Endothelial cell of umbilical vein (primary cell): ENCODE results near the gene ASAP2. TPM values are rescaled to one million over a fixed set of nuclear protein-coding genes. Genes with fewer than 3 reads are reported as not detected.

Source experiments
- BruUV-seq: library from RNA; stranded (reverse); fragments of 400-500 nt; replicated peaks from 2 replicates; lab custom pipeline; 2021; lab: Mats Ljungman, UMichigan
- CTCF ChIA-PET: fragments of 300-600, 350-600 bp; sonication (Branson Sonifier 250); formaldehyde crosslinking; loops from one replicate; lab custom pipeline; 2021; ENCODE audit warnings: antibody characterized with exemption, inconsistent platforms; lab: Charles Lee
- POLR2A ChIA-PET: fragments of 300-600, 350-600 bp; sonication (Branson Sonifier 250); formaldehyde crosslinking; loops from one replicate; lab custom pipeline; 2021; ENCODE audit warnings: antibody characterized with exemption, inconsistent platforms; lab: Charles Lee
- DNase-seq: peaks from one replicate; pipeline ENCODE4 v3.0.0-alpha.2; 2011; ENCODE audit warnings: low read depth, low spot score
- FAIRE-seq: peaks from 2 replicates; lab custom pipeline; 2011; peaks lifted over from hg19 to GRCh38; lab: Jason Lieb, UNC
- H2AFZ ChIP-seq: 2 replicates; pipeline ENCODE4 v1.6.0; 2012; ENCODE audit warnings: low read depth, low read length, control low read depth, inconsistent platforms
- H3K27ac ChIP-seq: 2 replicates; pipeline ENCODE4 v1.5.1; 2011; ENCODE audit warnings: low read depth, mild to moderate bottlenecking, control low read depth, low read length, moderate library complexity; ENCODE audit not compliant: insufficient read depth
- H3K27me3 ChIP-seq, 2 experiments: 2 replicates each; pipeline versions ENCODE4 v1.6.0 to v1.6.1; 2011; ENCODE audit warnings: low read length in 2 of 2, mixed read lengths in 1 of 2; ENCODE audit not compliant: control insufficient read depth in 2 of 2, insufficient read depth in 2 of 2
- H3K36me3 ChIP-seq, 2 experiments: 2 replicates in 1 of 2; 3 replicates in 1 of 2; pipeline ENCODE4 v1.5.1; 2011; ENCODE audit warnings: low read length in 2 of 2, mild to moderate bottlenecking in 1 of 2, moderate library complexity in 1 of 2; ENCODE audit not compliant: control insufficient read depth in 2 of 2, insufficient read depth in 2 of 2; ENCODE audit errors: extremely low read depth in 1 of 2
- H3K4me1 ChIP-seq: 3 replicates; pipeline ENCODE4 v1.5.1; 2011; ENCODE audit warnings: mild to moderate bottlenecking, low read length; ENCODE audit not compliant: control insufficient read depth, insufficient read depth; ENCODE audit errors: extremely low read depth
- H3K4me2 ChIP-seq: 2 replicates; pipeline ENCODE4 v1.6.1; 2011; ENCODE audit warnings: low read length, control low read depth, mixed read lengths; ENCODE audit not compliant: insufficient read depth
- H3K4me3 ChIP-seq, 3 experiments: fragments of 200-600 bp in 1 of 3; sonication (generic), shearing (Covaris generic) in 1 of 3; replicated peaks in 1 of 3; 2 replicates each; pipeline ENCODE4 v1.5.1; 2011 to 2016; ENCODE audit warnings: control low read depth in 3 of 3, low read length in 3 of 3, mild to moderate bottlenecking in 2 of 3, inconsistent platforms in 1 of 3, low read depth in 1 of 3, moderate library complexity in 1 of 3; ENCODE audit not compliant: insufficient read depth in 1 of 3
- H3K79me2 ChIP-seq: 2 replicates; pipeline ENCODE4 v1.6.0; 2012; ENCODE audit warnings: low read length, inconsistent platforms; ENCODE audit not compliant: control insufficient read depth, insufficient read depth
- H3K9ac ChIP-seq: replicated peaks from 2 replicates; pipeline ENCODE3; 2011; ENCODE audit warnings: low read length, control low read depth; ENCODE audit not compliant: insufficient read depth; ENCODE audit errors: extremely low read depth
- H3K9me1 ChIP-seq: replicated peaks from 3 replicates; pipeline ENCODE4 v1.6.0; 2011; ENCODE audit warnings: mild to moderate bottlenecking, low read length; ENCODE audit not compliant: control insufficient read depth, insufficient read depth; ENCODE audit errors: extremely low read depth
- H3K9me3 ChIP-seq: replicated peaks from 2 replicates; pipeline ENCODE4 v1.5.1; 2012; ENCODE audit warnings: low read length, inconsistent platforms; ENCODE audit not compliant: control insufficient read depth, insufficient read depth
- H4K20me1 ChIP-seq: replicated peaks from 2 replicates; pipeline ENCODE3; 2011; ENCODE audit warnings: mild to moderate bottlenecking, low read length; ENCODE audit not compliant: control insufficient read depth, insufficient read depth; ENCODE audit errors: extremely low read depth
- CTCF ChIP-seq, 2 donors: IDR thresholded peaks; 1 replicate in 1 of 2; 2 replicates in 1 of 2; pipeline ENCODE4 v1.5.1; 2011; ENCODE audit warnings: low read length in 2 of 2, mild to moderate bottlenecking in 2 of 2, moderate library complexity in 2 of 2, control low read depth in 1 of 2, inconsistent platforms in 1 of 2, low read depth in 1 of 2; ENCODE audit not compliant: insufficient read depth in 1 of 2; ENCODE audit errors: extremely low read depth in 1 of 2
- EZH2 ChIP-seq: IDR thresholded peaks from 2 replicates; pipeline ENCODE4 v1.6.1; 2012; ENCODE audit warnings: borderline replicate concordance, low read depth, mild to moderate bottlenecking, moderate library complexity, low read length, inconsistent platforms; ENCODE audit not compliant: severe bottlenecking
- FOS ChIP-seq: IDR thresholded peaks from 2 replicates; pipeline ENCODE4 v1.6.1; 2011; ENCODE audit warnings: mild to moderate bottlenecking, low read length, moderate library complexity, borderline replicate concordance; ENCODE audit not compliant: insufficient read depth
- GATA2 ChIP-seq: IDR thresholded peaks from 2 replicates; pipeline ENCODE4 v1.7.0; 2011; ENCODE audit warnings: low read depth, mild to moderate bottlenecking, moderate library complexity, mixed read lengths, low read length; ENCODE audit not compliant: insufficient read length, insufficient read depth
- JUN ChIP-seq: IDR thresholded peaks from 2 replicates; pipeline ENCODE4 v1.6.1; 2011; ENCODE audit warnings: borderline replicate concordance, low read depth; ENCODE audit not compliant: insufficient read length, insufficient read depth
- MAX ChIP-seq: IDR thresholded peaks from 2 replicates; pipeline ENCODE4 v1.6.1; 2011; ENCODE audit not compliant: insufficient read depth, insufficient read length
- MYC ChIP-seq: IDR thresholded peaks from one replicate; pipeline ENCODE4 v1.6.1; 2011; ENCODE audit warnings: mild to moderate bottlenecking, low read depth, low read length
- POLR2A ChIP-seq: IDR thresholded peaks from 2 replicates; pipeline ENCODE4 v1.6.1; 2012; ENCODE audit warnings: low read depth, mild to moderate bottlenecking, control low read depth, low read length
- POLR2AphosphoS5 ChIP-seq: IDR thresholded peaks from 2 replicates; pipeline ENCODE4 v1.6.1; 2012; ENCODE audit warnings: low read depth, mild to moderate bottlenecking, control low read depth, low read length, moderate library complexity; ENCODE audit not compliant: insufficient read depth
- dilution Hi-C: fragments of 300-500 bp; cut with MboI; formaldehyde crosslinking; loops from one replicate; pipeline ENCODE4 v1.15.0; 2019; ENCODE audit warnings: low sequenced_read_pairs; ENCODE audit not compliant: extremely low pct_ligation_motif_present
- intact Hi-C: fragments of 100-400 bp; cut with micrococcal nuclease; formaldehyde crosslinking; loops from one replicate; pipeline ENCODE4 v1.10.0; 2022
- polyA plus RNA-seq, 4 experiments: library from polyadenylated mRNA; depleted of rRNA in 3 of 4; stranded (reverse) in 3 of 4; unstranded in 1 of 4; fragments of >200 nt; gene quantifications; 2 replicates each; pipeline versions ENCODE4 v1.2.1 to v1.2.3, GENCODE V29; 2011 to 2012; ENCODE audit warnings: missing spikeins in 1 of 4
- total RNA-seq: library from RNA; stranded (reverse); gene quantifications from 2 replicates; pipeline ENCODE4 v1.2.3, GENCODE V29; 2021

The ASAP2 gene
- total and polyA plus RNA-seq, 2 donors (not counting 3 experiments of a cell fraction or from before 2014, with no cell fraction given) = 31.1 to 79.2 TPM

- peak overlapping the region; percentile 81 for H3K27ac ChIP-seq
- H3K4me1 ChIP-seq = peaks cover 38% of the 10 kb centered on the region
- intact Hi-C loops (loop anchor here (1.0 to 5.0 kb wide), 3 partner anchors 20 to 215 kb away; partner anchors contain the start of genes CPSF3 and ITGB1BP1), dilution Hi-C loops (no loop called here)
- peak overlapping the region; percentile 90 for H3K4me2 ChIP-seq
- CTCF ChIA-PET = interaction anchor here (0.6 to 5.6 kb wide), 15 partner anchors 11 to 140 kb away, joined by 3 to 59 read pairs (median 4); no protein-coding TSS in a partner anchor
- peaks cover 58% of the 10 kb centered on the region for H3K79me2 ChIP-seq
- H2AFZ ChIP-seq = no peak overlapping the region
- no peaks in the 10 kb centered on the region for H4K20me1 ChIP-seq
- H3K9ac ChIP-seq = peak overlapping the region; percentile 91
- H3K36me3 ChIP-seq = no peaks in the 10 kb centered on the region
- H3K27me3 ChIP-seq = no peaks in the 10 kb centered on the region
- H3K4me3 ChIP-seq = peak overlapping the region; percentile 61 to 91 (median 72)
- BruUV-seq = no TSS peak
- peak; percentile 57 for DNase-seq
- POLR2A ChIA-PET = interaction anchor here (0.6 to 1.4 kb wide), 4 partner anchors 11 to 79 kb away, joined by 3 to 6 read pairs (median 4); no protein-coding TSS in a partner anchor
- no peaks in the 10 kb centered on the region for H3K9me3 ChIP-seq
- peak; percentile 28 for FAIRE-seq
- no peaks in the 10 kb centered on the region for H3K9me1 ChIP-seq
- TF ChIP-seq POLR2AphosphoS5 (peak; percentile 8), EZH2 (no peak)
Observed at GRCh38 chr2:9207641-9208311, 1.2 kb downstream of the ASAP2 start.

- CTCF ChIA-PET = interaction anchor here (0.7 to 5.6 kb wide), 23 partner anchors 10 to 358 kb away, joined by 3 to 59 read pairs (median 4); no protein-coding TSS in a partner anchor
- dilution Hi-C loops = no loop called here
Observed at GRCh38 chr2:9208875-9209274, 2.3 kb downstream of the ASAP2 start.

More at GRCh38 chr2:9208875-9209274, 2.3 kb downstream of the ASAP2 start:
- no peaks in the 10 kb centered on the region for H3K27me3 ChIP-seq
- no peaks in the 10 kb centered on the region for H3K9me1 ChIP-seq
- intact Hi-C loops = loop anchor here (1.0 to 5.0 kb wide), 2 partner anchors 18 to 213 kb away; partner anchors contain the start of genes CPSF3 and ITGB1BP1
- peak; percentile 28 for DNase-seq
- H3K4me1 ChIP-seq = peaks cover 48% of the 10 kb centered on the region
- no peak overlapping the region for H2AFZ ChIP-seq
- H3K36me3 ChIP-seq = no peaks in the 10 kb centered on the region
- no TSS peak for BruUV-seq
- H3K9ac ChIP-seq = peak overlapping the region; percentile 63
- peaks cover 69% of the 10 kb centered on the region for H3K79me2 ChIP-seq
- no peak overlapping the region for H3K27ac ChIP-seq
- H3K4me3 ChIP-seq = peak overlapping the region; percentile 45 to 72 (median 61)
- peak overlapping the region; percentile 98 for H3K4me2 ChIP-seq
- FAIRE-seq = no peak
- POLR2A ChIA-PET = interaction anchor here (0.7 to 1.4 kb wide), 4 partner anchors 25 to 78 kb away, joined by 4 to 6 read pairs (median 5); no protein-coding TSS in a partner anchor
- H4K20me1 ChIP-seq = peaks cover 2% of the 10 kb centered on the region
- no peaks in the 10 kb centered on the region for H3K9me3 ChIP-seq
- TF ChIP-seq POLR2AphosphoS5 (no peak), JUN (no peak), MYC (no peak), FOS (no peak), CTCF (IDR thresholded peaks at IDR 0.05; ENCODE audit: extremely low read depth in 1 of 2, insufficient read depth in 1 of 2, low read depth in 1 of 2, low read length in 2 of 2) (no peak), MAX (no peak), GATA2 (no peak), EZH2 (no peak), POLR2A (no peak)
